Measurements from ENCODE around the gene DARS1.

- TF ChIP-seq SNAI2 (CRISPR knock-in tag; IDR thresholded peaks at IDR 0.05) = no peak
- TF ChIP-seq ZFP3 (CRISPR knock-in tag; IDR thresholded peaks at IDR 0.05) = no peak
Measured at GRCh38 chr2:135951041-135951583, 34.3 kb downstream of the DARS1 start.
